ENCODE results near the gene MYCBPAP. TPM values are rescaled to one million over a fixed set of nuclear protein-coding genes. Genes with fewer than 3 reads are reported as not detected.

The MYCBPAP gene
- total RNA-seq, 4 donors from 2014 or later = 0.42 to 4.6 (median 1.3) TPM

DNA sequence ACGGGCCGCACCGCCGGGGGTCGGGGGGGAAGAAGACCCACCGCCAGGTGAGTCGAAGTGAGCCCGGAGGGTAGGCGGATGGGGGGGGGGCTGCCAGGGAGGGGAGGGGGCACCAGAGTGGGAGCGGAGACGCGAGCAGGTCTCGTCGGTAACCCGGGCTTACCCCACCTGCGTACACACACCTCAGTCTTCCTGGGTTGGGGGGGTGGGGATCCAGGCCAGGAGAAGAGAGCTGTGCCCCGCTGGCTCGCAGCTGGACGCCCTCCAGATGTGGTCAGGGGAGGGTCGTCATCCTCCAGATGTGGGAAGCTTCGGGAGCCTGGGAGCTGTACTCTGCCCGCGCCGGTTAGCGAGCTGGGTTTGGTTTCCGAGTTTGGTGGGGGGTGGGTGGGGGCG lies 53.5 kb downstream of the MYCBPAP start:
- Histone ChIP-seq H3K9me3 (no peaks in the 10 kb centered on the region), H3K4me1 (peaks cover 69% of the 10 kb centered on the region), H3K36me3 (no peaks in the 10 kb centered on the region), H3K27me3 (peaks cover 52% of the 10 kb centered on the region), H3K27ac (no peak overlapping the region), H3K4me3 (peak overlapping the region; percentile 71)
- no peak for DNase-seq (ENCODE audit: low spot score in 2 of 2)
- TF ChIP-seq EP300 (IDR thresholded peaks at IDR 0.05) (no peak), POLR2A (IDR thresholded peaks at IDR 0.05) (no peak)
- WGBS = no CpG with 5 or more reads among the region's 27 CpGs

DNA sequence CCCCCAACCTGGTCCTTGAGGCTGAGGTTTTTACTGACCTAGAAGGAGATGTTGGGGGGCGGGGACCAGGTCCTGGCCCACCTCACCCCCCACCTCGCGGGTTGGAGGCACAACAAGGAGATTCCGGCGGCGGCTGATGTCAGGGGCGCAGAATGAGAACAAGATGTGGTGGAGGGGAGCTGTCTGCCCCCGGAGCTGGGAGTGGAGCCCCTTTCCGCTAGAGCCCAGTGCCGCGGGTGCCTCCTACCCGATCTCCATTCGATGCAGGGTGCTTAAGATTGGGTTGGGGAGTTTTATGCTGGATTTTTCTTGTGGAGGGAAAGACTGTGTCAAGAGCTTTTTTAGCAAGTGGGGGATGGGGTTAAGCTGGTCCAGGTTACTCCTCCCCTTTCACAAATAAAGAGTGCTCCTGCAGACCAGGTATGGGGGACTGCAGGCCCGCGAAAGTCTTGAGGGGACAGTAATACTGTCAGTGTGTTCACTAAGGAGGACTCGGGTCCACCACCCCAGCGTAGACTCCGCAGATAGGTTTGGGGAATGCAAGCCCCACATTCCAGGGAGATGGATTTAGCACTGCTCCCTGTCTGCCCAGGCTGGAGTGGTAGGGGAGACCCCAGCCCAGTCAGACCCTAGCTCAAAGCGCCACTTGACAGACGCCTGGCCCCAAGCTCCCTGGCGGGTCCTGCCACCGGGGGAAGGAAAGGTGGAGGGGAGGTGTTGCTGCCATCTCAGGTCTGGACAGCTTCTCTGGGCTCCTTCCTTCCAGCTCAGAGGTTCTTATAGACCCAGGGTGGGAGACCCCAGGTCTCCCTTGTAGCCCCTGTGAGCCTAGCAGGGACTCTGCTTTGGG lies 54.2 kb downstream of the MYCBPAP start:
- Histone ChIP-seq H3K4me1 (peaks cover 66% of the 10 kb centered on the region), H3K27ac (no peak overlapping the region)
- 29% methylated on average over 18 of the region's 22 CpGs for WGBS

DNA sequence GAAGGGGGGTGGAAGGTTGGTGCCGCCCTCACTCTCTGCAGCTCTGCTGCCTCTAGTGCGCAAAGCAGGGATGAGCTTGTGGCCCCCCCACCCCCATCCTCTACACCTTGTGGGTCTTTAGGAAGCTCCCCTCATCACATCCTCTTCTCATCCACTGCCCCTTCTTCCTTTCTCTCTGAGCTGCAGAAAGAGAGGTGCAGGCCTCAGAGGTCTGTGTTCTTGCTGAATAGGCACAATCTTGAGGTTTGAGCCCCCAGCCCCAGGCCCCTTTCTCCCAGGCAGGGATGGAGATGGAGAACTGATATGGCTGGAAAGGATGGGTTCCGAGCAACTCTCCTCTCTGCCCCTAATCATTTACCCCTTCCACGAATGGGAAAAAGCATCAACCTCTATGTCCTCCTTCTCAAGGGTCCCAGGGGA lies 54.9 kb downstream of the MYCBPAP start:
- Histone ChIP-seq H3K36me3 (no peaks in the 10 kb centered on the region), H3K4me1 (peaks cover 66% of the 10 kb centered on the region), H3K27me3 (peaks cover 52% of the 10 kb centered on the region), H3K27ac (no peak overlapping the region), H3K4me3 (no peak overlapping the region), H3K9me3 (no peaks in the 10 kb centered on the region)
- DNase-seq (ENCODE audit: low spot score in 2 of 2) = no peak
- TF ChIP-seq POLR2A (IDR thresholded peaks at IDR 0.05) = no peak
- no peak for TF ChIP-seq EP300 (IDR thresholded peaks at IDR 0.05)
- TF ChIP-seq, protein P1, sequence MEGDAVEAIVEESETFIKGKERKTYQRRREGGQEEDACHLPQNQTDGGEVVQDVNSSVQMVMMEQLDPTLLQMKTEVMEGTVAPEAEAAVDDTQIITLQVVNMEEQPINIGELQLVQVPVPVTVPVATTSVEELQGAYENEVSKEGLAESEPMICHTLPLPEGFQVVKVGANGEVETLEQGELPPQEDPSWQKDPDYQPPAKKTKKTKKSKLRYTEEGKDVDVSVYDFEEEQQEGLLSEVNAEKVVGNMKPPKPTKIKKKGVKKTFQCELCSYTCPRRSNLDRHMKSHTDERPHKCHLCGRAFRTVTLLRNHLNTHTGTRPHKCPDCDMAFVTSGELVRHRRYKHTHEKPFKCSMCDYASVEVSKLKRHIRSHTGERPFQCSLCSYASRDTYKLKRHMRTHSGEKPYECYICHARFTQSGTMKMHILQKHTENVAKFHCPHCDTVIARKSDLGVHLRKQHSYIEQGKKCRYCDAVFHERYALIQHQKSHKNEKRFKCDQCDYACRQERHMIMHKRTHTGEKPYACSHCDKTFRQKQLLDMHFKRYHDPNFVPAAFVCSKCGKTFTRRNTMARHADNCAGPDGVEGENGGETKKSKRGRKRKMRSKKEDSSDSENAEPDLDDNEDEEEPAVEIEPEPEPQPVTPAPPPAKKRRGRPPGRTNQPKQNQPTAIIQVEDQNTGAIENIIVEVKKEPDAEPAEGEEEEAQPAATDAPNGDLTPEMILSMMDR (IDR thresholded peaks at IDR 0.05) = no peak
- TF ChIP-seq POLR2AphosphoS5 (IDR thresholded peaks at IDR 0.05) = no peak
- WGBS = 71% methylated on average over 4 of the region's 4 CpGs

More for the DNA sequence above, 54.2 kb downstream of the MYCBPAP start:
- Histone ChIP-seq H3K36me3 (no peaks in the 10 kb centered on the region), H3K9me3 (no peaks in the 10 kb centered on the region), H3K4me3 (peak overlapping the region; percentile 71), H3K27me3 (peaks cover 52% of the 10 kb centered on the region)
- TF ChIP-seq POLR2AphosphoS5 (IDR thresholded peaks at IDR 0.05) = no peak
- no peak for TF ChIP-seq EP300 (IDR thresholded peaks at IDR 0.05)
- TF ChIP-seq POLR2A (IDR thresholded peaks at IDR 0.05) = no peak
- TF ChIP-seq, protein P1 (IDR thresholded peaks at IDR 0.05) = no peak
- DNase-seq (ENCODE audit: low spot score in 2 of 2) = no peak

DNA sequence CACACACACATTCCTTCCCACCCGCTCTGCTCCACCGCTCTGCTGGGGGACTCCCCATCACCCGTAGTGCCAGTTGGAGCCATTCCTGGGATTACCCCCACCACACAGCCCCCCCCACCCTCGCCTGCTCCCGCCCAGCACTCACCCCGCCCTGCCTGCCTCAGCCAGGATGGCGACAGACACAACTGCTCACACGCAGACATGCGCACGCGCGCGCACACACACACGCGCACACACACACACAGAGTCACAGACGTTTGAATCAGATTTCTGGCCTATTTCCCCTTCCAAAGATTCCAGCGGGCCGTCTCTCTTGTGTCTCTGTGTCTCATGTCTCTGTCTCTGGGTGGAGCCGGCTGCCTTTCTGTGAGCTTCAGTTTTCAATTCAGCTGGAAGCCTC lies 56.7 kb downstream of the MYCBPAP start:
- no peak for TF ChIP-seq EP300 (IDR thresholded peaks at IDR 0.05)
- peak in 1 of 3 donors; percentile 32 for TF ChIP-seq POLR2AphosphoS5 (IDR thresholded peaks at IDR 0.05)
- WGBS = 9% methylated on average over 18 of the region's 19 CpGs
- Histone ChIP-seq H3K27ac (peak overlapping the region; percentile 64), H3K9me3 (no peaks in the 10 kb centered on the region), H3K27me3 (peaks cover 39% of the 10 kb centered on the region), H3K4me1 (peaks cover 48% of the 10 kb centered on the region), H3K4me3 (peak overlapping the region; percentile 13), H3K36me3 (no peaks in the 10 kb centered on the region)
- peak; percentile 92 for DNase-seq (ENCODE audit: low spot score in 2 of 2)

DNA sequence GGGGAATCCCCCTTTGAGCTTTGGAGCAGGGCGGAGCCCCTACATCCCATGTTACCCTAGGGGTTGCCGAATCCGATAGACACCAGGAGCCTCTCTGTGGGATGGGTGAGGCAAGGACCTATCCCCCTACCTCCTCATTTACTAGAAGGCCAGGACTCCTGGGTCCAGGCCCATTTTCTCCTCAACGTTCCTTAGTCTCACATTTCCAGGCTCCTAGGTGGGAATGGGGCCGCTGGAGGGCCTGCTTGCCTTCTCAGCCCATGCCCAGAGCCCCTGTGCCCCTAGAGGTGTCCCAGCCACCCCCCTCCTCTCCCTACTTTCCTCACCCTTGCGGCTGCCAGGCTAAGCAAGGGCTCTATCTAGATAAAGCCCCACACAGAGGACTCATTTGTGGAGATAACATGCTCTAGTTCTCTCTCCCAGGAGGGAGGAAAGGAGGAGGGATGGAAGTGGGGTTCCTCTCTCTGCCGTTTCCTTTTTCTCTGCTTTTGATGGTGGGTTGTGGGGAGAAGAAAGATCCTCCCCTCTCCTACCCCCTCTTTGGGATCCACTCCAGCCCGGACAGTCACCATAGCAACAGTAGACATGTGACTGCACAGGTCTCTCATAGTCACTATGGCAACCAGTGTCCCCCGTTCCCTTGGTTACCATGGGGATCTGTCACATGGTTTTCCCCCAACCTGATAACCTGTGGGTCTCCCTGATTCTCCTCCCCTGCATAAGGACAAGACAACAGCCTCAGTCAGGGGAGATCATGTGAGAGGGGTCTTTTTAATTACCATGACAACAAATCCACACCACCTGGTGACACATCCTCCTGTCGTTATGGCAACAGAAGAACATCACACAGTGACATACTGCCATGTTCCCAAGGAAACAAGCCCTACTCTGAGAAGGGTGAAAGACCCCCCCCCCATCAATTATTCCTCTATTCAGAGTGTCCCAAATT lies 57.4 kb downstream of the MYCBPAP start:
- H3K4me1 ChIP-seq = peaks cover 42% of the 10 kb centered on the region
- peaks cover 33% of the 10 kb centered on the region for H3K27me3 ChIP-seq
- H3K27ac ChIP-seq = no peak overlapping the region
- no peaks in the 10 kb centered on the region for H3K9me3 ChIP-seq
- TF ChIP-seq EP300 (IDR thresholded peaks at IDR 0.05) (no peak), POLR2AphosphoS5 (IDR thresholded peaks at IDR 0.05) (no peak), POLR2A (IDR thresholded peaks at IDR 0.05) (no peak)
- TF ChIP-seq, protein P1 (IDR thresholded peaks at IDR 0.05) = no peak
- H3K4me3 ChIP-seq = no peak overlapping the region
- no peak for DNase-seq (ENCODE audit: low spot score in 2 of 2)
- 26% methylated on average over 10 of the region's 10 CpGs for WGBS
- H3K36me3 ChIP-seq = no peaks in the 10 kb centered on the region

Measured in suprapubic skin (tissue), 4 donors.